Right cardiac atrium (tissue), 5 donors: Measurements from ENCODE around the gene SWSAP1. TPM values are rescaled to one million over a fixed set of nuclear protein-coding genes. Genes with fewer than 3 reads are reported as not detected.
"Not testable (repeated sequence)": the region's sequence is repeated elsewhere in the genome, so short reads cannot be mapped to it uniquely, and the experiment has no call there.

Source experiments
- ATAC-seq, 2 donors: fragments of 200-7000 bp; cut with Tn5 transposase; one replicate each; pipeline versions ENCODE4 v1.8.0 to v1.9.1; 2020; ENCODE audit warnings: moderate library complexity in 2 of 2, mild to moderate bottlenecking in 1 of 2
- DNase-seq, 3 donors: peaks; one replicate each; pipeline ENCODE4 v3.0.0-alpha.2; 2020
- H3K27ac ChIP-seq: one replicate; pipeline ENCODE4 v1.5.1; 2013; ENCODE audit warnings: mild to moderate bottlenecking, low read length, control low read depth, moderate library complexity
- H3K27me3 ChIP-seq: one replicate; pipeline ENCODE4 v1.6.1; 2013; ENCODE audit not compliant: control insufficient read depth, insufficient read depth
- H3K4me1 ChIP-seq: one replicate; pipeline ENCODE4 v1.6.1; 2013; ENCODE audit warnings: low read length; ENCODE audit not compliant: control insufficient read depth, insufficient read depth
- H3K4me3 ChIP-seq: one replicate; pipeline ENCODE4 v1.5.1; 2013; ENCODE audit warnings: low read length, control low read depth
- H3K9me3 ChIP-seq: one replicate; pipeline ENCODE4 v1.6.1; 2013; ENCODE audit warnings: low read length; ENCODE audit not compliant: control insufficient read depth
- WGBS: extraction: QIAGEN DNeasy Blood & Tissue Kit; methylation state at CpG from one replicate; pipeline ENCODE4 v1.1.7; 2013; 5-methylcytosine and 5-hydroxymethylcytosine counted together
- intact Hi-C, 4 donors: fragments of 100-400 bp; cut with DNase I; formaldehyde crosslinking; loops; one replicate each; pipeline versions ENCODE4 v1.11.0 to v1.14.0; 2022 to 2023
- polyA plus RNA-seq: library from polyadenylated mRNA; stranded (reverse); fragments of 200-250 nt; gene quantifications from one replicate; pipeline ENCODE4 v1.2.3, GENCODE V29; 2013
- total RNA-seq, 4 donors: library from RNA; stranded (reverse); fragmentation: NEBNext Ultra II Directional; extraction: Animal tissue kit (Norgen Biotek cat#: 25700); gene quantifications; one replicate each; pipeline ENCODE4 v1.2.1, GENCODE V29; 2021
- donor health status: healthy with polysubstance abuse.
- donor health status: DM: no; HTN: yes; CAD: no.
- donor health status: DM: no; HTN: no; CAD: no.
- donor health status: DM: no; HTN: yes; CAD: no; lungs with severe emphysema.
- donor health status: DM: yes; HTN: yes; CAD: no.

SWSAP1 gene
- total and polyA plus RNA-seq, 5 donors: 1.0 to 1.9 (median 1.4) TPM

- no peak overlapping the region for H3K4me3 ChIP-seq
- WGBS: 60% methylated on average over 7 of the region's 7 CpGs
- no peak overlapping the region for H3K27ac ChIP-seq
- ATAC-seq: no peak
- intact Hi-C loops: no loop called here
- peak in 1 of 3 donors; percentile 24 for DNase-seq
- H3K27me3 ChIP-seq: no peaks in the 10 kb centered on the region
- H3K4me1 ChIP-seq: no peaks in the 10 kb centered on the region
- no peaks in the 10 kb centered on the region for H3K9me3 ChIP-seq
These were observed 8.8 kb upstream of the SWSAP1 start for GRCh38 chr19:11365557-11366117.

GRCh38 chr19:11367528-11367927 lies 6.9 kb upstream of the SWSAP1 start:
- H3K4me1 ChIP-seq: no peaks in the 10 kb centered on the region
- H3K27ac ChIP-seq: no peak overlapping the region
- WGBS: 87% methylated on average over 2 of the region's 2 CpGs
- no peaks in the 10 kb centered on the region for H3K27me3 ChIP-seq
- DNase-seq (no peak), ATAC-seq (no peak)
- intact Hi-C loops: no loop called here
- H3K9me3 ChIP-seq: no peaks in the 10 kb centered on the region
- no peak overlapping the region for H3K4me3 ChIP-seq

DNA sequence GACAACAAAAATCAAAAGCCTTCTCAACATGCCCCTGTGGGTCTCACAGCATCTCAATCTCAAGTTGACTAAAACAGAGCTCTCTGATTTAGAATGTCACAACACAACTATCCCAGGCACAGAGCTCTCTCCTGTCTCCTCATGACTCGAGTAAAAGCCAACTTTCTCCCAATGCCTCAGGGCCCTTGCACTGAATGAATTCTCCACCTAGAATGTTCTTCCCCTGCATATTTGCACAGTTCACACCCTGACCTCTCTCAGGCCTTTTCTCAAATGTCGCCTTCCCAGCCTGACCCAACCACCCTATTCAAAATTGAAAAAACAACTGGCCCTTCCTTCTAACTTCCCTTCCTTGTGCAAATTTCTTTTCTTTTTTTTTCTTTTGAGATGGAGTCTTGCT lies 3.7 kb upstream of the SWSAP1 start:
- Histone ChIP-seq H3K4me1 (peaks cover 7% of the 10 kb centered on the region), H3K4me3 (no peak overlapping the region), H3K9me3 (no peaks in the 10 kb centered on the region), H3K27ac (no peak overlapping the region), H3K27me3 (no peaks in the 10 kb centered on the region)
- intact Hi-C loops: no loop called here
- WGBS: 91% methylated on average over 2 of the region's 2 CpGs
- ATAC-seq: no peak
- no peak for DNase-seq

DNA sequence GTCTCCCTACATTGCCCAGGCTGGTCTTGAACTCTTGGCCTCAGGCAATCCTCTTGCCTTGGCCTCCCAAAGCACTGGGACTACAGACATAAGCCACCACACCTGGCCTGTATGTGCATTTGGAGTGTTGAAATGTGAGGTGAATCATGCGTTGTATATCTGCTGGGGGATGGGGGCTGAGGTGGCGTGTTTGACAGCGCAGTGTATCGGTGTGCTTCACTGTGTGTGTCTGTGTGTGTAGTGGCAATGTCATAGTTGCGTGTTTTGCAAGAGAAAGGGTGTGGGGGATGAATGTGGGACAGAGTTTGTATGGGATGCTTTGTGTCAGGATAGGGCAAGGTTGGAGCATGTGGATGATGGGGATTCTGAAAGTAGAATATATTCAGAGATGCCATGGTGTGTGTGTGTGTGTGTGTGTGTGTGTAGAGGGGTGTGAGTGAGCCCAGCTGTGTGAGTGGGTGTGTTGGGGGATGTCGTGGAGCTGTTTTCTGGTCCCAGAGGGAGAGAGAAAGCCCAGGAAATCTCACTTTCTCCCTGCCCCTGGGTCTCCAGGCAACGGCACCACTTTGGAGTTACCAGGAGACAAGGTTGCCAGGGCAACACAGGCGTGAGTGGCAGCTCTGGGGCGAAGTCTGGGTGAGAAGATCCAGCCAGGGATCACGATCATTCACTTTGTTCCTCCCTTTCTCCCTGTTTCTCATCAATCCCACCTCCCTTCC lies 1.1 kb upstream of the SWSAP1 start:
- Histone ChIP-seq H3K9me3 (no peaks in the 10 kb centered on the region), H3K4me3 (no peak overlapping the region), H3K27ac (no peak overlapping the region), H3K4me1 (peaks cover 9% of the 10 kb centered on the region), H3K27me3 (no peaks in the 10 kb centered on the region)
- DNase-seq (peak in 1 of 3 donors; percentile 48), ATAC-seq (no peak)
- intact Hi-C loops: no loop called here
- WGBS: 46% methylated on average over 10 of the region's 10 CpGs

GRCh38 chr19:11373885-11374432 lies 507 bp upstream of the SWSAP1 start:
- Histone ChIP-seq H3K27me3 (no peaks in the 10 kb centered on the region), H3K9me3 (no peaks in the 10 kb centered on the region), H3K4me1 (peaks cover 11% of the 10 kb centered on the region), H3K4me3 (peak overlapping the region; percentile 74), H3K27ac (peak overlapping the region; percentile 14)
- no peak for DNase-seq
- WGBS: 33% methylated on average over 11 of the region's 11 CpGs
- ATAC-seq: no peak
- intact Hi-C loops: no loop called here

DNA sequence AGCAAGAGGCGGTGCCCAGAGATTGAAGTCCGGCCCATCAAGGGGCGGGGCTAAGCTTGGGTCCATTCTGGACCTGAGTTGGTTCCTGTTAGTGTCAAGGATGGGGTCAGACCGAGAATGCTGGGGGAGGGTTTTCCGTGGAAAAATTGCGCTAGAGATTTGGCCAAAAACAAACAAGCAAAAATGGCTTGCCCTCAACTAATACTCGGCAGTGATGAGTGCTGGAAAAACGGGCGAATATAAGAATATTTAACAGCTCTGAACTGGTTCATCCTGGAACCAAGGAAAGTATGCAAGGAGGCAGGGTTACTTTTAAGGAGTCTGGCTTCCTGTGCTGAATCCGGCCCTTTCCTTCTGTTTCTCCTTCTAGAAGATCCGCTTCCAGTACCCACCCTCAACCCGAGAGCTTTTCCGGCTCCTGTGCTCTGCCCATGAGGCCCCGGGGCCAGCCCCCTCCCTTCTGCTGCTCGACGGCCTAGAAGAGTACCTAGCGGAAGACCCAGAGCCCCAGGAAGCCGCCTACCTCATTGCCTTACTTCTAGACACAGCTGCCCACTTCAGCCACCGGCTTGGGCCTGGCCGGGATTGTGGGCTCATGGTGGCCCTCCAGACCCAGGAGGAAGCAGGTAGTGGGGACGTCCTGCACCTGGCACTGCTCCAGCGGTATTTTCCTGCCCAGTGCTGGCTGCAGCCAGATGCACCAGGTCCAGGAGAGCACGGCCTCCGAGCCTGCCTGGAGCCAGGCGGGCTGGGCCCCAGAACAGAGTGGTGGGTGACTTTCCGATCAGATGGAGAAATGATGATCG lies 880 bp downstream of the SWSAP1 start:
- intact Hi-C loops: no loop called here
- 13% methylated on average over 27 of the region's 27 CpGs for WGBS
- Histone ChIP-seq H3K9me3 (no peaks in the 10 kb centered on the region), H3K4me1 (peaks cover 11% of the 10 kb centered on the region), H3K27ac (peak overlapping the region; percentile 87), H3K27me3 (no peaks in the 10 kb centered on the region), H3K4me3 (peak overlapping the region; percentile 62)
- DNase-seq: peak; percentile 61 to 86 (median 84)
- ATAC-seq: peak; percentile 9 to 32

GRCh38 chr19:11377237-11377636 lies 2.8 kb downstream of the SWSAP1 start:
- H3K27me3 ChIP-seq: no peaks in the 10 kb centered on the region
- intact Hi-C loops: no loop called here
- H3K4me3 ChIP-seq: no peak overlapping the region
- H3K4me1 ChIP-seq: peaks cover 15% of the 10 kb centered on the region
- H3K9me3 ChIP-seq: no peaks in the 10 kb centered on the region
- ATAC-seq (no peak), DNase-seq (no peak)
- H3K27ac ChIP-seq: no peak overlapping the region

- H3K9me3 ChIP-seq: no peaks in the 10 kb centered on the region
- H3K4me1 ChIP-seq: peaks cover 15% of the 10 kb centered on the region
- H3K27me3 ChIP-seq: no peaks in the 10 kb centered on the region
- H3K27ac ChIP-seq: no peak overlapping the region
- intact Hi-C loops: no loop called here
- DNase-seq (no peak), ATAC-seq (no peak)
- over 99% methylated on average over 3 of the region's 3 CpGs for WGBS
- no peak overlapping the region for H3K4me3 ChIP-seq
These were observed 3.3 kb downstream of the SWSAP1 start for GRCh38 chr19:11377756-11378155.

GRCh38 chr19:11378319-11379189 lies 4.1 kb downstream of the SWSAP1 start:
- H3K27ac ChIP-seq: no peak overlapping the region
- H3K9me3 ChIP-seq: no peaks in the 10 kb centered on the region
- DNase-seq: peak; percentile 52 to 81 (median 80)
- no peak overlapping the region for H3K4me3 ChIP-seq
- no peaks in the 10 kb centered on the region for H3K27me3 ChIP-seq
- intact Hi-C loops: no loop called here
- peaks cover 17% of the 10 kb centered on the region for H3K4me1 ChIP-seq
- no peak for ATAC-seq
- WGBS: 46% methylated on average over 8 of the region's 8 CpGs

DNA sequence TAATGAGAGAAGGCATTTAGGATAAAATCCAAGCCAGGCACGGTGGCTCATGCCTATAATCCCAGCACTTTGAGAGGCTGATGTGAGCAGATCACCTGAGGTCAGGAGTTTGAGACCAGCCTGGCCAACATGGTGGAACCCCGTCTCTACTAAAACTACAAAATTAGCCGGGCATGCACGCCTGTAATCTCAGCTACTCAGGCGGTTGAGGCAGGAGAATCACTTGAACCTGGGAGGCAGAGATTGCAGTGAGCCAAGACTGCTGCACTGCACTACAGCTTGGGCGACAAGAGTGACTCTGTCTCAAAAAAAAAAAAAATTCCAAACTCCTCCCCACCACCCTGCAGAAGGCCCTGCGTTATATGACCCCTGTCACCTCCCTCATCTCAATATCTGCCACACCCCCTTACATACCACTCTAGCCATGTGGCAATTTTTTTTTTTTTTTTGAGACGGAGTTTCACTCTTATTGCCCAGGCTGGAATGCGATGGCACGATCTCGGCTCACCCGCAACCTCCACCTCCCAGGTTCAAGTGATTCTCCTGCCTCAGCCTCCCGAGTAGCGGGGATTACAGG lies 4.9 kb downstream of the SWSAP1 start:
- H3K27me3 ChIP-seq, H3K4me3 ChIP-seq, H3K27ac ChIP-seq, H3K9me3 ChIP-seq, ATAC-seq, DNase-seq, intact Hi-C loops: not testable (repeated sequence)
- peaks cover 12% of the 10 kb centered on the region for H3K4me1 ChIP-seq
- 90% methylated on average over 14 of the region's 14 CpGs for WGBS
